B cell (primary cell): Measurements from ENCODE around the gene LTBP2.

Experiments used
- EZH2 ChIP-seq: IDR thresholded peaks from 2 replicates; pipeline ENCODE4 v1.6.1; 2012; ENCODE audit warnings: borderline replicate concordance, low read depth, mild to moderate bottlenecking, moderate library complexity, low read length; ENCODE audit not compliant: insufficient read depth, poor library complexity, severe bottlenecking
- TF ChIP-seq, protein P1 (sequence below): fragments of 200-600 bp; IDR thresholded peaks from one replicate; pipeline ENCODE4 v1.8.0; 2022; ENCODE audit warnings: antibody characterized with exemption, mild to moderate bottlenecking

DNA sequence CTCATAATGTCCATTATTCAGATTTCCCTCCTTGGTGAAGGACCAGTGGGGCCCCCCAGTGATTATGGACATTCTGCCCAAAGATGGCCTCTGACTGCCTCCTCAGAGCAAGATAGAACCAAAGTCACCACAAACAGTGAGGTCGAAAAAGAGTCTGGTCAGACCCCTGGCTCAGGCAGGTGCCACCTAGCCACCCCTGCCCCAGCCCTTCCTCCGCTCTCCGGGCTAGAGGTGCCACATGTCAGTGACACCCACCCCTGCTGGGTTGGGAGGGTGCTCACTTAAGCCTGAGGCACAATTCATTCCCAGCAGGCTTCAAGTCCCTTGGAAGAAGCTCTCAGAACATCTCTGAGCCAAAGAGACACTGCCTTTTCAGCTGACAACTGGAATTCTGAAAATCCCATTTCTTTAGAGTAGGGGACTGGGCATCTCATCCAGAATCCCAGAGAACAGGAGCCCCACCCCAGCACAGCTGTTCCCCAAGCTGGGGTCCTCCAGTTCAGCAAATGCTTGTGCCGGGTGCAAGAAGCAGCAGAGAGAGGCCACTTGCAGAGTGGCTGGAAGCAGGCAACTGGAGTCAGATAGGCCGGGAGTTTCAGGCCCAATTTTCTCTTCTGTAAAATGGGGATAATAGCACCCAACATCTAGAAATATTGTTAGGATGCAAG is 68.1 kb downstream of the LTBP2 start:
- TF ChIP-seq, protein P1, sequence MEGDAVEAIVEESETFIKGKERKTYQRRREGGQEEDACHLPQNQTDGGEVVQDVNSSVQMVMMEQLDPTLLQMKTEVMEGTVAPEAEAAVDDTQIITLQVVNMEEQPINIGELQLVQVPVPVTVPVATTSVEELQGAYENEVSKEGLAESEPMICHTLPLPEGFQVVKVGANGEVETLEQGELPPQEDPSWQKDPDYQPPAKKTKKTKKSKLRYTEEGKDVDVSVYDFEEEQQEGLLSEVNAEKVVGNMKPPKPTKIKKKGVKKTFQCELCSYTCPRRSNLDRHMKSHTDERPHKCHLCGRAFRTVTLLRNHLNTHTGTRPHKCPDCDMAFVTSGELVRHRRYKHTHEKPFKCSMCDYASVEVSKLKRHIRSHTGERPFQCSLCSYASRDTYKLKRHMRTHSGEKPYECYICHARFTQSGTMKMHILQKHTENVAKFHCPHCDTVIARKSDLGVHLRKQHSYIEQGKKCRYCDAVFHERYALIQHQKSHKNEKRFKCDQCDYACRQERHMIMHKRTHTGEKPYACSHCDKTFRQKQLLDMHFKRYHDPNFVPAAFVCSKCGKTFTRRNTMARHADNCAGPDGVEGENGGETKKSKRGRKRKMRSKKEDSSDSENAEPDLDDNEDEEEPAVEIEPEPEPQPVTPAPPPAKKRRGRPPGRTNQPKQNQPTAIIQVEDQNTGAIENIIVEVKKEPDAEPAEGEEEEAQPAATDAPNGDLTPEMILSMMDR, result no peak
- TF ChIP-seq EZH2, result no peak
